ENCODE data around the gene DISP1. TPM values are rescaled to one million over a fixed set of nuclear protein-coding genes. Genes with fewer than 3 reads are reported as not detected.

The DISP1 gene
- total and polyA plus RNA-seq, 4 donors = 1.6 to 4.2 (median 2.6) TPM

DNA sequence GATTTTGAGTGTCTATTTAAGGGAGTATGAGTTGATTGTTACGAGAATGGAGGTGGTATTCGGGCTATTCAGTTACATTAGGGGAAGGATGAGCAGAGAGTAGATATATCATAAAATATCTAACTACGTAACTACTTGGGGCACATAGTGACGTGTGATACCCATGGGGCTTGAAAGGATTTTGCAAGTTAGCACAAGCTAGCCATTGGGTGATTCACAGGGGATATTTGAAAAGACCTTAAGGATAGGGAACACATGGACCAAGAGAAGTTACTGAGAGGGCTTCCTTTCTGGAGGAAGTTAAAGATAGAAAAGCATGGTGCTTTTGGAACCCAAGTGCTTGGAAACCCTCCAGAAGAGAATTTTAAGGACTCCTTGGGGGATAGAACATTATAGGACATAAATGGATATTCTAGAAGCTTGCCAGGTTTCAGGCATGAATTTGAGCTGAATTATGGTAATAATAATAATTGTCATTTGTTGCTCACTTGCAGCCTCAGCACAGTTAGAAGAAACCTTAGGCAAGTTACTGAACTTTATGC, 5.4 kb downstream of the DISP1 start:
- WGBS = 96% methylated on average over 4 of the region's 4 CpGs
- no peak for DNase-seq (ENCODE audit: low spot score)
- peaks cover 0 to 6% (median 0%) of the 10 kb centered on the region in 4 donors for H3K4me1 ChIP-seq (ENCODE audit: control insufficient read depth in 4 of 4, insufficient read depth in 4 of 4, low read length in 3 of 4)

DNA sequence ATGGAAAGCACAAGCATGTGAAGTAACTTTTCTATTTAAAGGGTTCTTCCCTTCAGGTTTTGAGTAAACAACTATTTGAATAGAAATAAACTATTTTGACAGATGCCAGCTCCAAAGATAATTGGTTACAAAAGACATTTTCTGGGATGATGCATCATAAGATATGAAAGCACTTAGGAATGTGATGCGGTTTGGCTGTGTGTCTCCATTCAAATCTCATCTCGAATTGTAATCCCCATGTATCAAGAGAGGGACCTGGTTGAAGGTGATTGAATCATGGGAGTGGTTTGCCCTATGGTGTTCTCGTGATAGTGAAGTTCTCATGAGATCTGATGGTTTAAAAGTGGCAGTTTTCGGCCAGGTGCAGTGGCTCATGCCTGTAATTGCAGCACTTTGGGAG, 6.4 kb downstream of the DISP1 start:
- TF ChIP-seq, protein P1, sequence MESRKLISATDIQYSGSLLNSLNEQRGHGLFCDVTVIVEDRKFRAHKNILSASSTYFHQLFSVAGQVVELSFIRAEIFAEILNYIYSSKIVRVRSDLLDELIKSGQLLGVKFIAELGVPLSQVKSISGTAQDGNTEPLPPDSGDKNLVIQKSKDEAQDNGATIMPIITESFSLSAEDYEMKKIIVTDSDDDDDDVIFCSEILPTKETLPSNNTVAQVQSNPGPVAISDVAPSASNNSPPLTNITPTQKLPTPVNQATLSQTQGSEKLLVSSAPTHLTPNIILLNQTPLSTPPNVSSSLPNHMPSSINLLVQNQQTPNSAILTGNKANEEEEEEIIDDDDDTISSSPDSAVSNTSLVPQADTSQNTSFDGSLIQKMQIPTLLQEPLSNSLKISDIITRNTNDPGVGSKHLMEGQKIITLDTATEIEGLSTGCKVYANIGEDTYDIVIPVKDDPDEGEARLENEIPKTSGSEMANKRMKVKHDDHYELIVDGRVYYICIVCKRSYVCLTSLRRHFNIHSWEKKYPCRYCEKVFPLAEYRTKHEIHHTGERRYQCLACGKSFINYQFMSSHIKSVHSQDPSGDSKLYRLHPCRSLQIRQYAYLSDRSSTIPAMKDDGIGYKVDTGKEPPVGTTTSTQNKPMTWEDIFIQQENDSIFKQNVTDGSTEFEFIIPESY (IDR thresholded peaks at IDR 0.05) = no peak
- TF ChIP-seq RXRA (IDR thresholded peaks at IDR 0.05) = no peak
- TF ChIP-seq, protein P2, sequence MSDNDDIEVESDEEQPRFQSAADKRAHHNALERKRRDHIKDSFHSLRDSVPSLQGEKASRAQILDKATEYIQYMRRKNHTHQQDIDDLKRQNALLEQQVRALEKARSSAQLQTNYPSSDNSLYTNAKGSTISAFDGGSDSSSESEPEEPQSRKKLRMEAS (IDR thresholded peaks at IDR 0.05) = no peak
- no peak for TF ChIP-seq FOXA2 (IDR thresholded peaks at IDR 0.05)
- no peak for TF ChIP-seq REST (IDR thresholded peaks at IDR 0.05)
- TF ChIP-seq FOXA1 (IDR thresholded peaks at IDR 0.05) = no peak
- no peak for TF ChIP-seq EGR1 (IDR thresholded peaks at IDR 0.05; ENCODE audit: low read depth in 2 of 2)
- no peak for TF ChIP-seq RAD21 (IDR thresholded peaks at IDR 0.05)
- no peak for TF ChIP-seq JUND (IDR thresholded peaks at IDR 0.05)
- no peak for TF ChIP-seq NR2F2 (IDR thresholded peaks at IDR 0.05)
- no peaks in the 10 kb centered on the region for H3K4me1 ChIP-seq (ENCODE audit: control insufficient read depth in 4 of 4, insufficient read depth in 4 of 4, low read length in 3 of 4)
- no peaks in the 10 kb centered on the region for H3K27me3 ChIP-seq (ENCODE audit: control insufficient read depth in 4 of 4, insufficient read depth in 4 of 4, low read length in 3 of 4)
- H3K9me3 ChIP-seq (ENCODE audit: control insufficient read depth in 4 of 4, low read length in 3 of 4) = no peaks in the 10 kb centered on the region
- WGBS = 96% methylated on average over 4 of the region's 4 CpGs
- no peak overlapping the region for H3K9ac ChIP-seq (ENCODE audit: low read depth in 1 of 2, low read length in 2 of 2)
- DNase-seq (ENCODE audit: low spot score) = no peak
- no peaks in the 10 kb centered on the region for H3K36me3 ChIP-seq (ENCODE audit: control insufficient read depth in 4 of 4, insufficient read depth in 3 of 4, low read depth in 1 of 4, low read length in 3 of 4)
- H3K4me3 ChIP-seq (ENCODE audit: low read depth in 1 of 3, low read length in 3 of 3) = no peak overlapping the region
- no peak overlapping the region for H3K27ac ChIP-seq (ENCODE audit: low read depth in 1 of 2, low read length in 2 of 2)

More for the DNA sequence above, 5.4 kb downstream of the DISP1 start:
- Histone ChIP-seq H3K36me3 (ENCODE audit: control insufficient read depth in 4 of 4, insufficient read depth in 3 of 4, low read depth in 1 of 4, low read length in 3 of 4) (no peaks in the 10 kb centered on the region), H3K4me3 (ENCODE audit: low read depth in 1 of 3, low read length in 3 of 3) (no peak overlapping the region), H3K9me3 (ENCODE audit: control insufficient read depth in 4 of 4, low read length in 3 of 4) (no peaks in the 10 kb centered on the region), H3K27me3 (ENCODE audit: control insufficient read depth in 4 of 4, insufficient read depth in 4 of 4, low read length in 3 of 4) (no peaks in the 10 kb centered on the region), H3K27ac (ENCODE audit: low read depth in 1 of 2, low read length in 2 of 2) (no peak overlapping the region), H3K9ac (ENCODE audit: low read depth in 1 of 2, low read length in 2 of 2) (no peak overlapping the region)
- TF ChIP-seq, protein P2 (IDR thresholded peaks at IDR 0.05) = no peak

- H3K4me3 ChIP-seq (ENCODE audit: low read depth in 1 of 3, low read length in 3 of 3) = no peak overlapping the region
- 79% methylated on average over 3 of the region's 3 CpGs for WGBS
- no peaks in the 10 kb centered on the region for H3K4me1 ChIP-seq (ENCODE audit: control insufficient read depth in 4 of 4, insufficient read depth in 4 of 4, low read length in 3 of 4)
- no peaks in the 10 kb centered on the region for H3K9me3 ChIP-seq (ENCODE audit: control insufficient read depth in 4 of 4, low read length in 3 of 4)
- no peaks in the 10 kb centered on the region for H3K36me3 ChIP-seq (ENCODE audit: control insufficient read depth in 4 of 4, insufficient read depth in 3 of 4, low read depth in 1 of 4, low read length in 3 of 4)
- no peak overlapping the region for H3K27ac ChIP-seq (ENCODE audit: low read depth in 1 of 2, low read length in 2 of 2)
- DNase-seq (ENCODE audit: low spot score) = no peak
- no peak overlapping the region for H3K9ac ChIP-seq (ENCODE audit: low read depth in 1 of 2, low read length in 2 of 2)
- no peaks in the 10 kb centered on the region for H3K27me3 ChIP-seq (ENCODE audit: control insufficient read depth in 4 of 4, insufficient read depth in 4 of 4, low read length in 3 of 4)
- TF ChIP-seq FOXA2 (IDR thresholded peaks at IDR 0.05) (no peak), FOXA1 (IDR thresholded peaks at IDR 0.05) (no peak), TAF1 (conservative IDR thresholded peaks at IDR 0.05) (no peak), NR2F2 (IDR thresholded peaks at IDR 0.05) (no peak), RAD21 (IDR thresholded peaks at IDR 0.05) (no peak), REST (IDR thresholded peaks at IDR 0.05) (no peak), YY1 (IDR thresholded peaks at IDR 0.05) (no peak), EGR1 (IDR thresholded peaks at IDR 0.05; ENCODE audit: low read depth in 2 of 2) (no peak), CTCF (IDR thresholded peaks at IDR 0.05; ENCODE audit: low read depth, low read length, missing input control) (no peak), SP1 (IDR thresholded peaks at IDR 0.05) (no peak), HNF4G (IDR thresholded peaks at IDR 0.05) (no peak)
- TF ChIP-seq, protein P3, sequence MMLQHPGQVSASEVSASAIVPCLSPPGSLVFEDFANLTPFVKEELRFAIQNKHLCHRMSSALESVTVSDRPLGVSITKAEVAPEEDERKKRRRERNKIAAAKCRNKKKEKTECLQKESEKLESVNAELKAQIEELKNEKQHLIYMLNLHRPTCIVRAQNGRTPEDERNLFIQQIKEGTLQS (IDR thresholded peaks at IDR 0.05) = no peak
Observed at GRCh38 chr1:222823695-222824094, 8.9 kb downstream of the DISP1 start.
